ENCODE data around the gene GLG1.
"Not testable (repeated sequence)": the region's sequence is repeated elsewhere in the genome, so short reads cannot be mapped to it uniquely, and the experiment has no call there.

Gene GLG1

DNA sequence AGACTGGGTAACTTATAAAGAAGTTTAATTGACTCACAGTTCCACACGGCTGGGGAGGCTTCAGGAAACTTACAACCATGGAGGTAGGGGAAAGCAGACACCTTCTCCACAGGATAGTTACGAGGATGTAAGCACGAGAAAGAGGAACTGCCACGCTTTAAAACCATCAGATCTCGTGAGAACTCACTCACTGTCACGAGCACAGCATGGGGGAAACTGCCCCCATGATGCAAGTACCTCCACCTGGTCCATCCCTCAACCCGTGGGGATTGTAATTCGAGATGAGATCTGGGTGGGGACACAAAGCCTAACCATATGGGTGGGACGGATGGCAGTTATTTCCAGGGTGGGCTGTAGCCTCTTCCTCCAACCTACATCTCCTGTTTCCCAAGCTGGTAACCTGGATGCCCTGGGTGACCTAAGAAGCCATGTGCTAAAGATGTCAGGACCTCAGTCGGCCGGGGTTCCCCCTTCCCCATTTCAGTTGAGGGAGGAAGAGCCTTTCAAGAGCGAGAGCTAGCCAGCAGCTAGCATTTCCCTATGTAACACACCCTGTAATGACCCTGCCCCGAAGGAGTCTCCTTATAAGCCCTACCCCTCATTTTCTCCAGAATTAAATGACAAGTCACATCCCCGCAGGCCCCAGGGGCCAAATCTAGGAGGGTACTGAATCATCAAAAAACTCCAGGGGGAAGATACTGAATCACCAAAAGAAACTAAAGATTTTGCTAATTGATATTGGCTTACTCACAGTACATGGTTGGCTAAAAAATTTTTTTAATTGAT lies 202.6 kb downstream of the GLG1 start:
- not testable (repeated sequence) for DNase-seq

GRCh38 chr16:74400238-74400637 lies 206.7 kb downstream of the GLG1 start:
- not testable (repeated sequence) for DNase-seq

DNA sequence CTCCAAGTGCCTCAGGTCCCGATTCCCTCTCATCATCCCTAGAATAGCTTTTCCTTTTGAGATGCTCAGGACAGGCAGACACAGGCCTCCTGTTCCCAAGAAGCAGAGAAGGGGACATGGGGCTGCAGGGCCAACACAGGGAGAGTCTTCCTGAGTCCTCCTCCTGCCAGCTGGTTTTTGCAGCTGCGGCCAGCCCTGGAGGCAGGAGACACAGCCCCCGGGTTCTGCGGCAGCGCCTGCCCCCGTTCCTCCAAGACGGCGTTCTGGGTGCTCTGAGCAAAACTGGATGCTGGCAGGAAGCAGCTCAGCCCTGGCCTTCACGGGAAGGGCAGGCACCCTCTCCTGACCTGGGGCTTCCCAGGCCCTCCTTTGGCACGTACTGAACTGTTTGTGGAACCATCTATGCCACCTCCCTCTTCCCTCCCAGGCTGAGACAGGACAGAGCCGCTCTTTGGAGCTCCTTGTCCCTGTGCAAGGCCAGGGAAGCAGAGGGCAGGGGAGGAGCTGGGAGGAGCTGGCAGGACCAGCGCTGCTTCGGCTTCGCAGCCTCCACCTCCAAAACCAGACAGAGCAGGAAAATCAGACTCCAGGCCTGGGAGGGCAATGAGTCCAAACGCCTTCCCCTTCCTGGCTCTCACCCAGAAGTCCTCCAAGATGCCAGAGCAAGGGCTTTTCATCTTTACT lies 208.6 kb downstream of the GLG1 start:
- DNase-seq = not testable (repeated sequence)
